Measurements from ENCODE around the gene CLDN11. TPM values are rescaled to one million over a fixed set of nuclear protein-coding genes. Genes with fewer than 3 reads are reported as not detected.

Gene CLDN11
- total and polyA plus RNA-seq, 10 of the 15 experiments (the other 5 are each of a cell fraction or from before 2014, with no cell fraction given), result 0.15 TPM; not detected in 9

GRCh38 chr3:170405101-170405500 is 13.6 kb upstream of the CLDN11 start:
- ChIA-PET POLR2A (interaction anchor here (0.6 kb wide), 1 partner anchor 90 kb away, joined by 4 read pairs; no protein-coding TSS in a partner anchor), CTCF (interaction anchor here (1.0 to 2.0 kb wide), 3 partner anchors 8 to 13 kb away, joined by 3 to 7 read pairs (median 3); no protein-coding TSS in a partner anchor), SMC1A (ENCODE audit: uncharacterized antibody, unreplicated experiment) (interaction anchor here (0.9 kb wide), 1 partner anchor 9 kb away, joined by 3 read pairs; no protein-coding TSS in a partner anchor), RAD21 (ENCODE audit: unreplicated experiment) (interaction anchor here (0.9 kb wide), 1 partner anchor 96 kb away, joined by 5 read pairs; no protein-coding TSS in a partner anchor)
- in situ Hi-C loops (cut with MboI) (no loop called here), intact Hi-C loops (cut with micrococcal nuclease; ENCODE audit: unreplicated experiment) (no loop called here)
- H3K36me3 ChIP-seq (ENCODE audit: control insufficient read depth in 2 of 2, insufficient read depth in 2 of 2, low read length in 1 of 2), result no peaks in the 10 kb centered on the region
- H3K4me3 ChIP-seq, result no peak overlapping the region
- no peak for ATAC-seq
- no peak overlapping the region for H3K27ac ChIP-seq (ENCODE audit: control insufficient read depth, insufficient read depth)
- no peaks in the 10 kb centered on the region for H3K4me1 ChIP-seq (ENCODE audit: control insufficient read depth, insufficient read depth, low read length)
- H2AFZ ChIP-seq (ENCODE audit: control insufficient read depth, low read depth, low read length), result no peak overlapping the region
- H3K79me2 ChIP-seq (ENCODE audit: control insufficient read depth, insufficient read depth, low read length), result no peaks in the 10 kb centered on the region
- H3K4me2 ChIP-seq (ENCODE audit: control insufficient read depth, insufficient read depth), result no peak overlapping the region
- H4K20me1 ChIP-seq (ENCODE audit: control insufficient read depth, insufficient read depth), result no peaks in the 10 kb centered on the region
- FAIRE-seq, result no peak
- H3K27me3 ChIP-seq (replicated peaks in 1 of 2; ENCODE audit: control insufficient read depth in 2 of 2, insufficient read depth in 2 of 2, low read length in 1 of 2), result no peaks in the 10 kb centered on the region
- H3K9ac ChIP-seq (ENCODE audit: control insufficient read depth, insufficient read depth, low read length), result no peak overlapping the region
- BruUV-seq (replicated peaks), result no TSS peak
- TF ChIP-seq BHLHE40 (IDR thresholded peaks at IDR 0.05; ENCODE audit: borderline replicate concordance in 1 of 2, low read depth in 2 of 2, low read length in 1 of 2) (no peak), NR2C2 (IDR thresholded peaks at IDR 0.05; ENCODE audit: borderline replicate concordance, control insufficient read depth, insufficient read length, low read depth) (no peak), SMARCA5 (IDR thresholded peaks at IDR 0.05) (no peak), IRF3 (IDR thresholded peaks at IDR 0.05) (no peak), ELK1 (IDR thresholded peaks at IDR 0.05; ENCODE audit: low read depth, low read length) (no peak), ATF2 (IDR thresholded peaks at IDR 0.05; ENCODE audit: low read length) (no peak), ZNF24 (IDR thresholded peaks at IDR 0.05) (no peak), WRNIP1 (IDR thresholded peaks at IDR 0.05; ENCODE audit: borderline replicate concordance, low read depth, low read length) (no peak), NFIC (IDR thresholded peaks at IDR 0.05; ENCODE audit: low read depth, low read length) (no peak), BMI1 (IDR thresholded peaks at IDR 0.05; ENCODE audit: borderline replicate concordance) (no peak), HDAC2 (IDR thresholded peaks at IDR 0.05) (no peak), NFYB (IDR thresholded peaks at IDR 0.05; ENCODE audit: insufficient read depth, low read depth, low read length) (no peak)
- no peaks in the 10 kb centered on the region for H3K9me3 ChIP-seq (replicated peaks; ENCODE audit: control insufficient read depth, insufficient read depth, low read length)
- no peak for DNase-seq (ENCODE audit: low read depth, low spot score)
